IMR-90 (cell line): ENCODE measurements around the gene H6PD. TPM values are rescaled to one million over a fixed set of nuclear protein-coding genes. Genes with fewer than 3 reads are reported as not detected.

ENCODE experiments used
- ATAC-seq: fragments of 200-7000 bp; cut with Tn5 transposase; 2 replicates; pipeline ENCODE4 v1.9.1; 2020; ENCODE audit warnings: low read depth, mild to moderate bottlenecking, moderate library complexity
- BruUV-seq: library from RNA; stranded (reverse); fragments of 400-500 nt; replicated peaks from 2 replicates; lab custom pipeline; 2021; lab: Mats Ljungman, UMichigan
- CTCF ChIA-PET: fragments of 300-600 bp; formaldehyde crosslinking; extraction: SDS; loops from one replicate; lab custom pipeline; 2021; ENCODE audit warnings: antibody characterized with exemption; lab: Yijun Ruan, JAX
- POLR2A ChIA-PET: fragments of 300-600 bp; sonication (Branson Sonifier 250); formaldehyde crosslinking; loops from one replicate; lab custom pipeline; 2022; ENCODE audit warnings: antibody characterized with exemption; ENCODE audit not compliant: unreplicated experiment; lab: Charles Lee
- DNase-seq: peaks from one replicate; pipeline ENCODE4 v3.0.0; 2013
- H2AFZ ChIP-seq: replicated peaks from 2 replicates; pipeline ENCODE3; 2013; ENCODE audit warnings: low read length, mild to moderate bottlenecking; ENCODE audit not compliant: poor library complexity
- H2AK5ac ChIP-seq: 2 replicates; pipeline ENCODE4 v1.6.1; 2013; ENCODE audit warnings: low read depth, low read length, inconsistent platforms
- H2AK9ac ChIP-seq: replicated peaks from 2 replicates; pipeline ENCODE3; 2013; ENCODE audit warnings: mild to moderate bottlenecking, low read depth, low read length, moderate library complexity; ENCODE audit not compliant: poor library complexity
- H2BK120ac ChIP-seq: 2 replicates; pipeline ENCODE4 v1.6.1; 2013; ENCODE audit warnings: low read depth, low read length, inconsistent platforms
- H2BK15ac ChIP-seq: 3 replicates; pipeline ENCODE4 v1.6.1; 2013; ENCODE audit warnings: low read depth, low read length, inconsistent platforms
- H2BK20ac ChIP-seq: 2 replicates; pipeline ENCODE4 v1.6.1; 2013; ENCODE audit warnings: low read depth, mild to moderate bottlenecking, inconsistent platforms, low read length, moderate library complexity
- H2BK5ac ChIP-seq: 2 replicates; pipeline ENCODE4 v1.6.1; 2013; ENCODE audit warnings: mild to moderate bottlenecking, low read depth, low read length, inconsistent platforms; ENCODE audit not compliant: poor library complexity, severe bottlenecking
- H3K14ac ChIP-seq: replicated peaks from 2 replicates; pipeline ENCODE4 v1.6.1; 2013; ENCODE audit warnings: low read depth, low read length, inconsistent platforms
- H3K18ac ChIP-seq: 2 replicates; pipeline ENCODE4 v1.6.1; 2013; ENCODE audit warnings: low read depth, low read length, control low read depth
- H3K23ac ChIP-seq: 2 replicates; pipeline ENCODE4 v1.6.1; 2013; ENCODE audit warnings: low read depth, low read length, inconsistent platforms
- H3K27ac ChIP-seq: 2 replicates; pipeline ENCODE4 v1.5.1; 2013; ENCODE audit warnings: mild to moderate bottlenecking, control low read depth, low read length; ENCODE audit not compliant: insufficient read depth
- H3K27me3 ChIP-seq: 2 replicates; pipeline ENCODE4 v1.6.1; 2013; ENCODE audit warnings: low read length; ENCODE audit not compliant: control insufficient read depth, insufficient read depth
- H3K36me3 ChIP-seq: 2 replicates; pipeline ENCODE4 v1.6.1; 2013; ENCODE audit warnings: low read length, mixed read lengths; ENCODE audit not compliant: control insufficient read depth, insufficient read depth
- H3K4ac ChIP-seq: 2 replicates; pipeline ENCODE4 v1.6.1; 2013; ENCODE audit warnings: low read depth, low read length, inconsistent platforms
- H3K4me1 ChIP-seq: 2 replicates; pipeline ENCODE4 v1.6.1; 2013; ENCODE audit warnings: low read length, mixed read lengths; ENCODE audit not compliant: control insufficient read depth, insufficient read depth
- H3K4me2 ChIP-seq: 2 replicates; pipeline ENCODE4 v1.6.1; 2013; ENCODE audit warnings: low read depth, mild to moderate bottlenecking, control low read depth, low read length, moderate library complexity
- H3K4me3 ChIP-seq: 2 replicates; pipeline ENCODE4 v1.5.1; 2013; ENCODE audit warnings: low read depth, mild to moderate bottlenecking, control low read depth, low read length, moderate library complexity; ENCODE audit not compliant: insufficient read depth
- H3K56ac ChIP-seq: 2 replicates; pipeline ENCODE4 v1.6.1; 2013; ENCODE audit warnings: low read length, inconsistent platforms; ENCODE audit not compliant: insufficient read depth; ENCODE audit errors: extremely low read depth
- H3K79me1 ChIP-seq, 2 experiments: 2 replicates each; pipeline ENCODE4 v1.6.1; 2013; ENCODE audit warnings: low read length in 2 of 2, inconsistent platforms in 1 of 2, low read depth in 1 of 2
- H3K9ac ChIP-seq: 2 replicates; pipeline ENCODE4 v1.6.1; 2013; ENCODE audit warnings: low read depth, low read length, control low read depth
- H3K9me1 ChIP-seq: 2 replicates; pipeline ENCODE4 v1.6.1; 2013; ENCODE audit warnings: low read length, inconsistent platforms; ENCODE audit not compliant: insufficient read depth
- H3K9me3 ChIP-seq: 2 replicates; pipeline ENCODE4 v1.6.1; 2013; ENCODE audit warnings: low read length; ENCODE audit not compliant: control insufficient read depth, insufficient read depth
- H4K20me1 ChIP-seq: 2 replicates; pipeline ENCODE4 v1.6.1; 2013; ENCODE audit warnings: low read length, inconsistent platforms; ENCODE audit not compliant: insufficient read depth
- H4K5ac ChIP-seq: 2 replicates; pipeline ENCODE4 v1.6.1; 2013; ENCODE audit warnings: mild to moderate bottlenecking, low read depth, low read length, control low read depth
- H4K8ac ChIP-seq, 2 experiments: 2 replicates each; pipeline ENCODE4 v1.6.1; 2013; ENCODE audit warnings: low read depth in 2 of 2, low read length in 2 of 2, control low read depth in 1 of 2, inconsistent platforms in 1 of 2
- H4K91ac ChIP-seq: 2 replicates; pipeline ENCODE4 v1.6.1; 2013; ENCODE audit warnings: low read depth, low read length, inconsistent platforms; ENCODE audit not compliant: insufficient read depth
- BHLHE40 ChIP-seq: fragments of 150-350 bp; IDR thresholded peaks from 2 replicates; pipeline ENCODE4 v1.6.1; 2016; ENCODE audit warnings: mild to moderate bottlenecking, low read depth, low read length
- CEBPB ChIP-seq: IDR thresholded peaks from 2 replicates; pipeline ENCODE4 v1.6.1; 2012; ENCODE audit warnings: low read depth, low read length, improper control_type of control experiment
- CHD1 ChIP-seq: IDR thresholded peaks from 2 replicates; pipeline ENCODE4 v1.6.1; 2012; ENCODE audit warnings: low read depth, low read length, improper control_type of control experiment
- FOS ChIP-seq: fragments of 150-350 bp; IDR thresholded peaks from 2 replicates; pipeline ENCODE4 v1.6.1; 2016; ENCODE audit warnings: low read depth, low read length
- MAFK ChIP-seq: IDR thresholded peaks from 2 replicates; pipeline ENCODE4 v1.6.1; 2012; ENCODE audit warnings: low read depth, low read length, improper control_type of control experiment
- MAZ ChIP-seq: IDR thresholded peaks from 2 replicates; pipeline ENCODE4 v1.6.1; 2012; ENCODE audit warnings: low read depth, mild to moderate bottlenecking, low read length, improper control_type of control experiment, moderate library complexity, borderline replicate concordance
- MXI1 ChIP-seq: IDR thresholded peaks from 2 replicates; pipeline ENCODE4 v1.6.1; 2012; ENCODE audit warnings: low read depth, mild to moderate bottlenecking, low read length, moderate library complexity, borderline replicate concordance
- NFE2L2 ChIP-seq: fragments of 150-350 bp; IDR thresholded peaks from 2 replicates; pipeline ENCODE4 v1.6.1; 2016; ENCODE audit warnings: low read depth, mild to moderate bottlenecking, low read length
- POLR2A ChIP-seq: IDR thresholded peaks from 2 replicates; pipeline ENCODE4 v1.6.1; 2012; ENCODE audit warnings: mild to moderate bottlenecking, low read depth, low read length
- RAD21 ChIP-seq: IDR thresholded peaks from 2 replicates; pipeline ENCODE4 v1.6.1; 2012; ENCODE audit warnings: low read length, improper control_type of control experiment
- RCOR1 ChIP-seq: IDR thresholded peaks from 2 replicates; pipeline ENCODE4 v1.6.1; 2012; ENCODE audit warnings: mild to moderate bottlenecking, low read length, improper control_type of control experiment; ENCODE audit not compliant: insufficient replicate concordance
- RFX5 ChIP-seq: IDR thresholded peaks from 2 replicates; pipeline ENCODE4 v1.8.0; 2012; ENCODE audit warnings: low read depth, mild to moderate bottlenecking, low read length, moderate library complexity
- SMC3 ChIP-seq: fragments of 150-350 bp; IDR thresholded peaks from 2 replicates; pipeline ENCODE4 v1.6.1; 2016; ENCODE audit warnings: low read depth, mild to moderate bottlenecking, antibody characterized with exemption, low read length, moderate library complexity
- WGBS, 2 experiments: methylation state at CpG; one replicate each; pipeline versions ENCODE4 v1.1.5 to v1.1.7; 2013; ENCODE audit warnings: missing lambda C conversion rate in 2 of 2; ENCODE audit not compliant: insufficient read length in 1 of 2; ENCODE audit errors: extremely low coverage in 2 of 2; 5-methylcytosine and 5-hydroxymethylcytosine counted together
- dilution Hi-C: fragments of 300-500 bp; cut with HindIII; formaldehyde crosslinking; loops from one replicate; pipeline ENCODE4 v1.14.3; 2018; ENCODE audit warnings: low sequenced_read_pairs; ENCODE audit not compliant: unreplicated experiment
- in situ Hi-C: fragments of 300-500 bp; cut with MboI; formaldehyde crosslinking; loops from 3 replicates; pipeline ENCODE4 v1.14.3; 2019; ENCODE audit warnings: low sequenced_read_pairs, inconsistent platforms, mixed read lengths
- intact Hi-C: fragments of 100-400 bp; cut with micrococcal nuclease; formaldehyde crosslinking; loops from 2 replicates; pipeline ENCODE4 v1.10.0; 2022
- polyA plus RNA-seq, 3 experiments: library from polyadenylated mRNA; depleted of rRNA; stranded (reverse); fragments of >200 nt; gene quantifications; 2 replicates each; pipeline ENCODE4 v1.2.3, GENCODE V29; 2012; ENCODE audit warnings: low replicate concordance in 1 of 3
- total RNA-seq: library from RNA; depleted of rRNA; stranded (reverse); fragments of >200 nt; gene quantifications from 2 replicates; pipeline ENCODE4 v1.2.3, GENCODE V29; 2012
- TF ChIP-seq, protein P1 (sequence below): fragments of 150-350 bp; IDR thresholded peaks from 2 replicates; pipeline ENCODE4 v1.6.1; 2016; ENCODE audit warnings: low read depth, mild to moderate bottlenecking, low read length, moderate library complexity, borderline replicate concordance
- TF ChIP-seq, protein P2 (sequence below): conservative IDR thresholded peaks from 2 replicates; pipeline ENCODE4 v1.5.1; 2012; ENCODE audit warnings: mild to moderate bottlenecking, low read depth, low read length, improper control_type of control experiment
- TF ChIP-seq, protein P3 (sequence below): fragments of 150-350 bp; IDR thresholded peaks from 2 replicates; pipeline ENCODE4 v1.6.1; 2017; ENCODE audit warnings: mild to moderate bottlenecking, antibody characterized with exemption, low read length, low read depth

Gene H6PD
- total and polyA plus RNA-seq, 2 of the 4 experiments (the other 2 are of a cell fraction): 9.3 to 22.1 TPM

DNA sequence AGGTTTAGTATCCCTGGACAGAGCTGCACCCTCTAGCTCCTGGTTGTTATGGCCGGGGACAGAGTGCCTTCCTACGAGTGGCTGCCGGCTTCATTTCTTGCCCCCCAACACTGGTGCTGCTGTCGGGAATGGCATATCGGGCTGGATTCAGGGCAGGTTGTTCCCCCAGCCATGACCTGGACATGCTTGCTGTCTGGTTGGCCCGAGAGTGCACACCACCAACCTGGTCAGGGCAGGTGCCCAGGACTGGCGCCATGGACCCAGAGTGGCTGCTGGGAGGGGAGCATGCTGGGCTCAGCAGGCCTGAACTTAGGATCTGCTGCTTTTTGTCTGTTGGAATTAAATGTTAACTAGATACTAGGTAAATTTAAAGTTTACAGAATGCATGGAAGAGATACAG lies 21.8 kb downstream of the H6PD start:
- no peak overlapping the region for H3K4ac ChIP-seq
- H3K14ac ChIP-seq: no peak overlapping the region
- H3K4me2 ChIP-seq: no peak overlapping the region
- no peak overlapping the region for H2BK5ac ChIP-seq
- intact Hi-C loops: no loop called here
- ChIA-PET CTCF (interaction anchor here (0.6 kb wide), 1 partner anchor 22 kb away, joined by 3 read pairs; the partner anchor contains the start of gene H6PD), POLR2A (no interaction called here)
- H2BK15ac ChIP-seq: no peak overlapping the region
- no peak for DNase-seq
- no peak overlapping the region for H2AFZ ChIP-seq
- H3K27me3 ChIP-seq: no peaks in the 10 kb centered on the region
- H3K56ac ChIP-seq: no peak overlapping the region
- no peak overlapping the region for H4K8ac ChIP-seq
- BruUV-seq: no TSS peak
- no peak overlapping the region for H2BK20ac ChIP-seq
- no peak overlapping the region for H4K5ac ChIP-seq
- WGBS, 2 experiments: 94% methylated on average over 3 of the region's 7 CpGs; no CpG with 5 or more reads in 1 of the 2 experiments
- no peak overlapping the region for H2BK120ac ChIP-seq
- ATAC-seq: no peak
- in situ Hi-C loops: no loop called here
- no peak overlapping the region for H3K27ac ChIP-seq
- no peak overlapping the region for H2AK5ac ChIP-seq
- TF ChIP-seq, protein P1, sequence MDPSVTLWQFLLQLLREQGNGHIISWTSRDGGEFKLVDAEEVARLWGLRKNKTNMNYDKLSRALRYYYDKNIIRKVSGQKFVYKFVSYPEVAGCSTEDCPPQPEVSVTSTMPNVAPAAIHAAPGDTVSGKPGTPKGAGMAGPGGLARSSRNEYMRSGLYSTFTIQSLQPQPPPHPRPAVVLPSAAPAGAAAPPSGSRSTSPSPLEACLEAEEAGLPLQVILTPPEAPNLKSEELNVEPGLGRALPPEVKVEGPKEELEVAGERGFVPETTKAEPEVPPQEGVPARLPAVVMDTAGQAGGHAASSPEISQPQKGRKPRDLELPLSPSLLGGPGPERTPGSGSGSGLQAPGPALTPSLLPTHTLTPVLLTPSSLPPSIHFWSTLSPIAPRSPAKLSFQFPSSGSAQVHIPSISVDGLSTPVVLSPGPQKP: no peak
- TF ChIP-seq CEBPB (no peak), RFX5 (no peak), NFE2L2 (no peak), MAZ (no peak), CHD1 (no peak), RCOR1 (no peak), RAD21 (no peak), BHLHE40 (no peak), FOS (no peak), MXI1 (no peak), POLR2A (no peak), MAFK (no peak), SMC3 (no peak)
- TF ChIP-seq, protein P2, sequence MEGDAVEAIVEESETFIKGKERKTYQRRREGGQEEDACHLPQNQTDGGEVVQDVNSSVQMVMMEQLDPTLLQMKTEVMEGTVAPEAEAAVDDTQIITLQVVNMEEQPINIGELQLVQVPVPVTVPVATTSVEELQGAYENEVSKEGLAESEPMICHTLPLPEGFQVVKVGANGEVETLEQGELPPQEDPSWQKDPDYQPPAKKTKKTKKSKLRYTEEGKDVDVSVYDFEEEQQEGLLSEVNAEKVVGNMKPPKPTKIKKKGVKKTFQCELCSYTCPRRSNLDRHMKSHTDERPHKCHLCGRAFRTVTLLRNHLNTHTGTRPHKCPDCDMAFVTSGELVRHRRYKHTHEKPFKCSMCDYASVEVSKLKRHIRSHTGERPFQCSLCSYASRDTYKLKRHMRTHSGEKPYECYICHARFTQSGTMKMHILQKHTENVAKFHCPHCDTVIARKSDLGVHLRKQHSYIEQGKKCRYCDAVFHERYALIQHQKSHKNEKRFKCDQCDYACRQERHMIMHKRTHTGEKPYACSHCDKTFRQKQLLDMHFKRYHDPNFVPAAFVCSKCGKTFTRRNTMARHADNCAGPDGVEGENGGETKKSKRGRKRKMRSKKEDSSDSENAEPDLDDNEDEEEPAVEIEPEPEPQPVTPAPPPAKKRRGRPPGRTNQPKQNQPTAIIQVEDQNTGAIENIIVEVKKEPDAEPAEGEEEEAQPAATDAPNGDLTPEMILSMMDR: no peak
- TF ChIP-seq, protein P3, sequence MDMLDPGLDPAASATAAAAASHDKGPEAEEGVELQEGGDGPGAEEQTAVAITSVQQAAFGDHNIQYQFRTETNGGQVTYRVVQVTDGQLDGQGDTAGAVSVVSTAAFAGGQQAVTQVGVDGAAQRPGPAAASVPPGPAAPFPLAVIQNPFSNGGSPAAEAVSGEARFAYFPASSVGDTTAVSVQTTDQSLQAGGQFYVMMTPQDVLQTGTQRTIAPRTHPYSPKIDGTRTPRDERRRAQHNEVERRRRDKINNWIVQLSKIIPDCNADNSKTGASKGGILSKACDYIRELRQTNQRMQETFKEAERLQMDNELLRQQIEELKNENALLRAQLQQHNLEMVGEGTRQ: no peak
- peaks cover 28 to 50% of the 10 kb centered on the region in 2 experiments for H3K79me1 ChIP-seq
- H3K9me3 ChIP-seq: no peaks in the 10 kb centered on the region
- dilution Hi-C loops: no loop called here
- no peak overlapping the region for H3K18ac ChIP-seq
- H4K91ac ChIP-seq: no peak overlapping the region
- peaks cover under 1% of the 10 kb centered on the region; the same call in 1 of the 2 replicates for H3K4me1 ChIP-seq
- H2AK9ac ChIP-seq: no peak overlapping the region
- peaks cover 22% of the 10 kb centered on the region; the same call in 1 of the 2 replicates for H4K20me1 ChIP-seq
- no peak overlapping the region for H3K23ac ChIP-seq
- no peak overlapping the region for H3K9ac ChIP-seq
- H3K4me3 ChIP-seq: no peak overlapping the region
- peaks cover 9% of the 10 kb centered on the region for H3K9me1 ChIP-seq
- H3K36me3 ChIP-seq: peaks cover 7% of the 10 kb centered on the region
